HG03196 (cell line): ENCODE data around the gene ARID3A.
A peak's percentile ranks its signal among the peaks of the same experiment; 100 is the strongest.
"Not testable (repeated sequence)": the region's sequence is repeated elsewhere in the genome, so short reads cannot be mapped to it uniquely, and the experiment has no call there.

Source experiments
- ATAC-seq: cut with Tn5 transposase; IDR thresholded peaks from one replicate; pipeline ENCODE4 v1.9.1; 2021; ENCODE audit not compliant: unreplicated experiment

Gene ARID3A

DNA sequence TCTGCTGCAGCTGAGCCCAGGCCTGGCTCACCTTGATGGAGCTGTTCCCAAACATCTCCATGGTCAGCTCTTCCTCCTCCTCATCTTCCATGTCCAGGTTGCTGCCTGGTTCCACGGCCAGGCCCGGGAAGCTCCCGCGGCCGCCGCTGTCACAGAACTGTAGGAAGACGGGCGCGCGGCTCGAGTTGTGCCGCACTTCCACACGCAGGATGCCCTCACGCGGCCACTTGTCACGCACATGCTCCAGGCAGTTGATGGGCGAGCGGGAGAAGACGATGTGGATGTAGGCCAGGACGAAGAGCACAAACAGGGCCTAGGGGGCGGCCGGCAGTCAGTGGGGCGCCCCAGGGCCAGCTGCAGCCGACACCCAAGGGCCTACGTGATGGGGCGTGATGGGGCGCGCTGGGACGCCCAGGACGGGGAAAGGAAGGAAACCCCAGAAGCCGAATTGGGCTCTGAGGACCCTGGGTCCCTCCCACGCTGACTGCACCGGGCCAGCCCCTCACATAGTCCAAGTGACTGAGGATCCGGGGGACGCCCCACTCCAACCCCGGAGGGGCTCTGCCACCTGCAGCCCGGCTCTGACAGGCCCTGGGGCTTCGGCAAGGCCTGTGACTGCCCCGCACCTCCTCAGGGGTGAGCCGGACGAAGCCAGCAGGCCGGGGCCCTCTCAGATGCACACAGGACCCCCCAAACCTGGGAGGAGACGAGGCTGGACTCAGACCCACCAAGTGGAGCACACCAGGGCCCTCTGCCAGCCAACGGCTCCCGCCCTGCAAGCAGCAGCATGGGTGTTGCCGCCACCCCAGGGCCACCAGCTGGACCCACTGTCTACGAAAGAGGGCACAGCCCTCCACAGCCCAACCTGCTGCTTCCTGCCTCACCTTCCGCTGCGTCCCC, 88.6 kb downstream of the ARID3A start:
- no peak for ATAC-seq

DNA sequence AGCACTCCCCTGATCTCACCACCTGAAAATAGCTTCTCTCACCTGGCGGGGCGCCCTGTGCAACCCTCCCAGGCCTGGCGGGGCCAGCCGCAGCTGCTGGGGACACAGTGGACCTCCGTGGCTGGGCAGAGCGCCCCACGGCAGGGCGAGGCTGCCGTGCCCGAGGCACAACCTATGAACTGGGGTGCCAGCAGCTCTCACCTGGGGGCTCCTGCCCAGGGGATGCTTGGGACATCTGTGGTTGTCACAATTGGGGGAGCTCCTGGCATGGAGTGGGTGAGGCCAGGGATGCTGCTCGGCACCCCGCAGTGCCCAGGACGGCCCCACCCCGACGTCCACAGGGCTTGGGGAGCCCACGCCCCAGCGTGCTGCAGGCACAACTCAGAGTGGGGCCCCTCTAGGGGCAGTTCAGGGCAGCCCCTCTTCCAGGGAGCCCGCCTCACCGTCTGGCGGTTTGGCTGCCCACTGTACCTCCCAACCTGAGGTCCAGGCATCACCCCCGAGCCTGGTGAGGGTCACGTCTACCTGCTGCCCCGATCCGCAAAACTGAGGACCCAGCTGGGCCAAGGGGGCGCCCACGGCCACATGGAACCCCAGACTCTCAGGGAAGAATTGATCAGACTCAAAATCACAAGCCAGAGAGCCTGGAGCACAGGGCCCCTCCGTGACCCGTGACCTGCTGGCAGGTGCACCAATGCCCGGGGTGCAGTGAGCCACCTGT, 89.4 kb downstream of the ARID3A start:
- no peak for ATAC-seq

DNA sequence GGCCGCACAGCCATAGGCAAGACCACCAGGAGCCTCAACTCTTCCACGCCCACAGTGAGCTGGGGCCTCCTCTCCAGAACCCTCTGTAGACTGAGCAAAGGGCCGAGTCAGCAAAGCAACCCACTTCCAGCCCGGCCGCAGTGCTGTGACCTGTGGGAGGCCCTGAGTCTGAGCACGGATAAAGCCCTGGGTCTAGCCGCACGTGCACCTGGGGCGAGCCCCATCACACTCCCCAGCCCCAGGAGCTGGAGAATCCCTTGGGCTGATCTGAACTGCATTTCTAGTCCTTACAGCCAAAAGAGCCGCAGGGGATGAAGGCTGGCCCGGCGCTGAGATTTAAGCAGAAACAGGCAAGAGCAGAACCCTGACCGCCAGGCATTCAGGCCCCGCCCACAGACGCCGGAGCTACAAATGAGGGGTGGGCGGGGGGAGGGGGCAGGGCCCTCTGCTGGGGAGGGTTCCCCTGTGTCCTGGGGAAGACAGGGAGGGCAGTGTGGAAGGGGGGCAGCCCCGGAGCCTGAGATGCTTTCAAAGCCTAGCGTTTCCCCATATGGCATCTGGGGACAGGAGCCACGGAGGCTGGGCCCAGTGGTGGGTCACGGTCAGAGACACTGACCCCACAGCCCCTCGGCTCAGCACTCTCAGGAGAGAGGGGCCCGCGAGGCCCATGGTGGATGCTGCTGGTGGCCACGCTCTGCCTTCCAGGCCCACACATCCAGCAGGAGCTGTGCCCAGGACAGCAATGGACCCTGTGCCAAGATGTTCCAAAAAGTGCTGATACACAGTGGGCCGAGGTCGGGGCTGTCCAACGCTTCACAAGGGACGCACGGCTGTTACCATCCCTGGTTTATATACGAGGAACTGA, 90.2 kb downstream of the ARID3A start:
- no peak for ATAC-seq

DNA sequence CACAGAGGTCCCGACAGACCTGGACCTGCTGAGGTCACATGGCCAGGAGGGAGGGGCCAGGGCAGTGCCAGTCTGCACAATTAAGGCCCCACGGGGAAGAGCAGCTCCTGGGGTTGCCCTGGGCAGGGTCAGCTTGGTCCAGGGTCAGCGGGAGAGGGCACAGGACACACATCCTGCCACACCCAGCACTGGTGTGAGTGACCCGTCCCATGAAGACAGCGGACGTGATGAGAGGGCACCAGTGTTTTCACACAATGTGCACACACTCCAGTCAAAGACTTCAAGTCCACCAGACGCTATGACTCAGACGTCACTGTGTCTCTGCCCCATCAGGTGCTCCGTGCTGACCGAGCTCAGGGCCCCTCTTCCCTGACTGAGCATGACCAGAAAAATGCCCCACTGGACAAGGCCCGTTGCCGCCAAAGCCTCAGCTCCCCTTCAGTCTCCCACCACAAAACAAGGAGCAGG, 90.8 kb downstream of the ARID3A start:
- ATAC-seq: no peak

DNA sequence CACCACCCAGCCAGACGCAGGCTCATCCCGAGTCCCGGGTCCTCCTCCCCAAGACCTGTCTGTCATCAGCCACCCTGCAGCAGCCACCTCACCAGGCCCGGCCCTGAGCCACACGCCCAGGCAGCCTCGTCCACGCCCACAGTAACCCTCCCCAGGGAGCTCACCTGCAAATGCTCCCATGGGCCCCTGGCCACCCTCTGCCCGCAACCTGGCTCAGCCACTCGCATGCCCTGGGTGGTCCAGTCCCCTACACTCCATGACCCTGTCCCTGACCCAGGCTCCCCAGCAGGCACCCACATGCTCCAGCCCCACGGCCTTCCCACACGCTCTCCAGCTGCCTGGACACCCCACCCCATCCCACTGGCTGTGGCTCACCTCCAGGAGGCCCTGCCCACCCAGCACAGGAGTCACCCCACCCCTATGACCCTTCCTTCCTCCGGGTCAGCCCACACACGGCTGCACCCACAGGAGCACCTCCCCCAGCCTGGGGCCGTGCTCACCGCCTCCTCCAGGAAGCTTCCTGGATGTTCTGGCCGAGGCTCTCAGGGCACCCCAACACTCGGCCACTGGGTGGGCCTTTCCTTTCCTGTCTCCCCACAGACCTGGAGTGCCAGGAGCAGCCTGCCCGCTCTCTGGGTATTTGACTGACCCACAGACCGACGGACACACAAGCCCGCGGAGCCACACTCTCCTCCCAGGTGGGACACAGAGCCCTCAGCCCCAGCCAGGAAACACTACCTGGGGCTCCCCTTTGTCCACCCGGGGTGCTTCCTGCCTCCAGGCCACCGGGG, 91.5 kb downstream of the ARID3A start:
- ATAC-seq: no peak

DNA sequence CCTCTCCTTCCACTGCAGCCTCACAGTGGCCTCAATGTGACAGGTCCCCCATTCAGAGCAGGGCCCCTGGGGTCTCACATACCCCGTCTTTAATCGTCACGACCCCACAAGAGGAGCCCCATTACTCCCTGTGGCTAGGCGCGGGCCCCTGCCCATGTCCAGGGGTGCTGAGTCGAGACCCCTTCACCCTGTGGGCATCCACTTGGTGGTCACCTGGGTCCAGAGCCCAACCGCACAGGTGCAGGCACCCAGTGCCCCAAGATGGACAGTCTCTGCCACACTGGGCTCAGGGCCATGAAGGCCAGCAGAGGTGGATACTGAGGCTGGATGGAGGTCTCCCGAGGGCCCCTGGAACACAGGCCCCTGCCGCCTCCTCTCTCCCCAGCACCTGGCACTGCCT, 92.1 kb downstream of the ARID3A start:
- ATAC-seq: no peak

DNA sequence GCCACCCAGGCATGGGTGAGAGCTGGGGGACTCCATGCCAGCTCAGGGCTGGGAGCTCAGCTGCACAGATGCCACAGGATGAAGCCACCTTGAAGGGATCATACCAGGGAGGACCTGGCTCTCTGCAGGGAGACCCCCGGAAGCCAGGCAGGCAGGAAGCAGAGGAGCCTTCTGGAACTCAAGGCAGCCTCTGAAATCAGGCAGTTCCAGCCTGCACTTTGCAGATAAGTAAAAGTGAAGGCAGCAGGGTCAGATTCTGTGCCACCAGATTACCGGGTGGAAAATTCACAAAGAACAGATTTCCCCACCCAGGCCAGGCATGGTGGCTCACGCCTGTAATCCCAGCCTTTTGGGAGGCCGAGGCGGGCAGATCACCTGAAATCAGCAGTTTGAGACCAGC, 92.6 kb downstream of the ARID3A start:
- no peak for ATAC-seq

DNA sequence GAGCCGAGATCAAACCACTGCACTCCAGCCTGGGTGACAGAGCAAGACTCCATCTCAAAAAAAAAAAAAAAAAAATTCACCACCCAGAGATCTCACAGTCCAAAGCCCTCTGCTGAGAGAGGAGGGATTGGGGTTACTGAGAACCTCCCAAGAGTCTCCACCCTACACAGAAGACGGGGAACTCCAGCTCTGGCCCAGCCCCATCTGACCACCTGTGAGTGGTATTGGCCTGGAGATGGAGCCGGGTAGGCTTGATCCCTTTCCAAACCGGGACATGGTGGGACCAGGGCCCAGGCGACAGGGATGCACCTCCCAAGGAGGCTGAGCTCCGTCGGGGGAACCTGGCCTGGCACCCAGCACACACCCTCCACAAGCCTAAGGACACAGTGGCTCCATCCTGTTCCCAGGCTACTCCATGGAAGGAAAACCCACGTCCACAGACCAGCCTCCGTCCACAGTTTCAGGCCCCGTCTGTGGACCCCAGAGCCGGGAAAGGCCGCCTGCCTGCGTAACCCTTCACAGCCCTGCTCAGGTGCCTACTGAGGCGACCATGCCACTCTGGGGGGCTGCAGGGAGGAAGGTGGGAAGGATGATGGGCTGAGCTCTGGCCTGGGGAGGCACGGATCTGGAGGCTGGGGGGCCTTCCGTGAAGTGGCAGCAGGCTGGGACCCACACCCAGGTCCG, 93.2 kb downstream of the ARID3A start:
- no peak for ATAC-seq

DNA sequence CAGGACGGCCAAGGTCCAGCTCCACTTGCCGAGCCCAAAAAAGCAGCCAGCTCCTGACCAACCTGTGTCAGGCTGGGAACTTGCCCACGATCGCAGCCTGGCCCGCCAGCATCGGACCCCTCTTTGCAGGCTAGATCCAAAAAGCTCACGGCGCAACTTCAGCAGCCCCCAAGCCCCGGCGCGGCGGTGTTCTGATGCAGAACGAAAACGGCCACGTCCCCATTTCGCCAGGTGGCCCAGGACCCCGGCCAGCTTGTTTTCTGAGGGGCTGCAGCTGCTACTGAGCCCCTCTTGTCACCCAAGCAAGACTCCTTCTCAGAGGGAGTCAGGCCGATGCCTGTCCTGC, 93.8 kb downstream of the ARID3A start:
- ATAC-seq: no peak

DNA sequence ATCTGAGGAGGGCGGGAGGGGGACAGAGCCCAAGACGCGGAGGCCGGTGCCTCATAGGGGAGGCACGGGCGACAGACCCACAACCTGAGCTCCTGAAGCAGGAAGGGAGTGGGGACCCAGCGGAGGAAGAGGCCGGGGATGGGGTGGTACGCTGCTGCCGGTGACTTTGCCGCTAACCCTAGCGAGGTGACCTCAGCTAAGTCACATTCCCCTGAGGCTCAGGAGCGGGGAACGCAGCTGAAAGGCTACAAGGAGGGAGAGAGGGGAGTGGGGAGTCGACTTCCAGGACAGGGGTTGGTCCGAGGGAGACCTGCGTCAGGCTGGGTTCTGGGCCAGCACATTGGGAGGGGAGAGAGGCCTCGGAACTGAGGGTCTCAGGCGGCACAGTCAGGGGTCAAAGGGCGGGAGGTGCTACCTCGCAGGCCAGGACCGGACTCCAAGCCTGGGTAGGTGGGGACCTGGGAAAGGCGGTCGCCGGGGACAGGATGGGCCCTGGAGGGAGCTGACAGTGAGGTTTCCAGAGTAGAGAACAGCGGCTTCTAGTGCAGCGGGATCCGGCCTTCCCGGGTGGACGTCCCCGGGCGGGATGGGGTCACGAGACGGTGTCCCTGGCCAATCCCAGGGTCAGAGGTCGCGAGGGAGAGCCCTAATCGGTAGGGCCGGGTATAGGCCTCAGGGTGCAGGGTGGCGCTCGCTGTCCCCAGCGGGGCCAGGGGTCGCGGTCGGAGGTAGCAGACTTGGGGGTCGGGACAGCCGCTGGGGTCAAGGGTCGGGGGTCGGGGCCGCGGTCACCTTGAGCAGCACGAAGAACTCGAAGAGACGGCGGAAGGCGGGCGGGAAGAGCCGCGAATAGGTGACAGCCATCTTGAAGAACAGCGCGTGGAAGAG, 94.4 kb downstream of the ARID3A start:
- no peak for ATAC-seq

DNA sequence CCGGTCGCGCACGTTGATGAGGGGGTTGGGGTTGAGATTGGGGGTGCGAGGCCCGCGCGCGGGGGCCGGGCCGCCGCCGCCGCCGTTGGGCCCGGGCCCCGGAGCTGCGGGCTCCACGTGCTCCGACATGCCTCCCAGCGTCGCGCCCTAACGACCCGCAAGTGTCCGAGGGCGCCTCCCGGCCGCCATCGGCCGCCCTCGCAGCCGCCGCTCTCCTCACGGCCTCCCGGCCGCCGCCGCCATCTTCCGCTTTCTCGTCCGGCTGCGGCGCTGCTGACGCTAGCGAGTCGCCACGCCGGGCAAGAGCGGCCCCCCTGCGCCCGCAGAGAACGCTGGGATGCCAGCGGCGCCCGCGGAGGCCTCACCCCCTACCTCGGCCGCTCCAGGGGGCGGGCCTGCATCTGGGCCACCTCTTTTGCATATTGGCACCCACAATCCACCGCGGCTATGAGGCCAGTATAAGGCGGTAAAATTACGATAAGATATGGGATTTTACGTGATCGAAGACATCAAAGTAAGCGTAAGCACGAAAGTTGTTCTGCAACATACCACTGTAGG, 95.1 kb downstream of the ARID3A start, which contains the start of gene TMEM259:
TSS of gene TMEM259 (minus strand) at position 256 of the 558 bp plus-strand sequence. CDS start at position 129, 127 bp downstream.
- peak; percentile 81 for ATAC-seq

DNA sequence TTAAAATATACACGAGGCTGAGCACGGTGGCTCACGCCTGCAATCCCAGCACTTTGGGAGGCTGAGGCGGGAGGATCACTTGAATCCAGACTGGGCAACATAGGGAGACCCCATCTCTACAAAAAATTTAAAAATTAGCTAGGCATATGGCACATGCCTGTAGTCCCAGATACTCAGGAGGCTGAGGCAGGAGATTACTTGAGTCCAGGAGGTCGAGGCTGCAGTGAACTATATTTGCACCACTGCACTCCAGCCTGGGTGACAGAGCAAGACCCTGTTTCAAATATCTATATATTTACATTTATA, 98.0 kb downstream of the ARID3A start:
- ATAC-seq: not testable (repeated sequence)

DNA sequence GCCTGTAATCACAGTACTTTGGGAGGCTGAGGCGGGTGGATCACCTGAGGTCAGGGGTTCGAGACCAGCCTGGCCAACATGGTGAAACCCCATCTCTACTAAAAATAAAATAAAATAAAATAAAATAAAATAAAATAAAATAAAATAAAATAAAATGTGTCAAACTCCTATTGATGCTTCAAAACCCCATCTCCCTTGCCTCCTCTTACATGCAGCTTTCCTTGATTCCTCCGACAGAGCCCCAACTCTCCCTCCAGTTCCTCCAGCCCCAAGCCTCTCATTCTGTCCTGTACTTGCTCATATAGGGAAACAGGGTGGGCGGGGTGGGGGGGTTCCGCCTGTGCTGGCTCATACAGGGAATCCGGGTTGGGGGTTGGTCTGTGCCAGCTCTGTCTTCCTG, 99.2 kb downstream of the ARID3A start:
- ATAC-seq: not testable (repeated sequence)
